HG02571 (cell line): ENCODE measurements around the gene GTPBP6.
"Not testable (repeated sequence)": the region's sequence is repeated elsewhere in the genome, so short reads cannot be mapped to it uniquely, and the experiment has no call there.

Source experiments
- ATAC-seq: cut with Tn5 transposase; IDR thresholded peaks from one replicate; pipeline ENCODE4 v1.9.1; 2021; ENCODE audit warnings: mild to moderate bottlenecking, moderate library complexity; ENCODE audit not compliant: unreplicated experiment

GTPBP6 gene

DNA sequence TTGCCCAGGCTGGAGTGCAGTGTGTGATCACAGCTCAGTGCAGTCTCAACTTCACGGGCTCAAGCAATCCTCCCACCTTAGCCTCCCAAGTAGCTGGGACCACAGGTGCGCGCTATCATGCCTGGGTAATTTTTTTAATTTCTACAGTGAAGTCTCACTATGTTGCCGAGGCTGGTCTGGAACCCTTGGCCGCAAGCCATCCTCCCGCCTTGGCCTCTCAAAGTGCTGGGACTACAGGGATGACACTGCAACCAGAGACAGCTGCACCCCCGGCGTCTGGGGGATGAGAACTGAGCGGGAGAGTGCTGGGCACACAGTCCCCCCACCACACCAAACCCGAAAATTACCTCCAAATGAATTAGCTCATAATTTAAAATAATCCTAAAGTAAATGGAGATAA lies 33.1 kb upstream of the GTPBP6 start:
- no peak for ATAC-seq

DNA sequence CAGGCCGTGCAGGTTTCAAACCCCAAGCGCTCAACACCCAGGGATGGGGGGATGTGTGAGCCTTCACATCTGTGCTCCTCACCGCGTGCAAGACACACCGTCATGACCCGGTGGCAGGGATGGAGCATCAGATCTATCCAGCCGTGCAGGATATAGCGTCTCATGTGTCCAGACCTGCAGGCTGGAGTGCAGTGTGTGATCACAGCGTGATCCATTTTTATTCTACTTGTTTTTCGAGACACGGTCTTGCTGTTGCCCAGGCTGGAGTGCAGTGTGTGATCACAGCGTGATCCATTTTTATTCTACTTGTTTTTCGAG lies 32.7 kb upstream of the GTPBP6 start:
- not testable (repeated sequence) for ATAC-seq

DNA sequence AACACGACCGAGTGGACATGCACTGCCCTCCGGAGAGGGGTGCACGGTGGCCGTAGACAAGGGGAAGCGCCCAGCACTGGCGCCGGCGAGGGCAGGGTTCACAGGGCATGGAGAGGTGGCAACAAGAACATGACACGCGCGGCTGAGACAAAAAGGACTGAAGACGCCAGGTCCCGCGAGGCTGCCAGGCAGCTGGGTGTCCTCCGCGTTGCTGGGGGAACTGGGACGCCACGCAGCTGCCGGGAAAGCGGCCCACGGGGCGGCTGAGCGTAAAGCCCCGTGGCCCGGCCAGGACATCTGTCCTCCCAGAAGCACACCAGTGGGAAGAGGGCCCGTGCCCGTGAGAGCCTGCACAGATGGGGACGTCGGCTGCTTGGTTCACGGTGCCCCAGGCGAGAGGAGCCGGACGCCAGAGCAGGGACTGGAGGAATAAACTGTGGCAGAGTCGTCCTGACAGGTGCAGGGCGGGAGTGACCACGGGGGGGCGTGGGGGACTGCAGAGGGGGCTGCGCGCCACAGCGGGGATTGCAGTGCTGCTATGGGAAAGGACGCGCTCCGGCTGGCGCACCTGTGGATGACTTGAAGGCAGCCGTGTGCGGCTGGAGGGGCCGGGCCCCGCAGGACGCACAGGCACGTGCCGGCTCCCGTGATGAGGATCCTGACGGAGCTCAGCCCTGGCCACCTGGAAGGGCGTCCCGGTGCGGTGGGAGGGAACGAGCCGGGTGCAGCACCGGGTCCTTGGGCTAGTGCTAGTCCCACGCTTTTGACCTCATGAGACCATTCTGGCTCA lies 32.1 kb upstream of the GTPBP6 start:
- ATAC-seq = no peak

DNA sequence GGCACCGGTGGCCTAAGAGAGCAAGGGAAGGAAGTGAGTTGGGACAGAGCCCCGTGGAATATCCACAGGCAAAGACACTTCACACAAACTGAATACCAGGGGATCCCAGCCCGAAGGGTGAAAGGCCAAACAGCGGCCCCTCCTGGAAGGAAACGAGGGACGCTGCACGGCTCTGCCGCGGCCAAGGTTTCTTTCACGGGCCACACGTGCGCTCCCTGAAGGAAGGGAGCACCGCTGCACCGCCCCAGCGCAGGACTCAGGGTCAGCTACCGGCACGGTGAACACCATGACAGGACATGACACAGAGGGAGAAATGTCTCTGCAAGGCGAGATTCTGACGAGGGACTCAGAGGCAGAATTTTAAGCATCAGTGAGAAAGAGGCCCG lies 31.5 kb upstream of the GTPBP6 start:
- ATAC-seq = no peak

DNA sequence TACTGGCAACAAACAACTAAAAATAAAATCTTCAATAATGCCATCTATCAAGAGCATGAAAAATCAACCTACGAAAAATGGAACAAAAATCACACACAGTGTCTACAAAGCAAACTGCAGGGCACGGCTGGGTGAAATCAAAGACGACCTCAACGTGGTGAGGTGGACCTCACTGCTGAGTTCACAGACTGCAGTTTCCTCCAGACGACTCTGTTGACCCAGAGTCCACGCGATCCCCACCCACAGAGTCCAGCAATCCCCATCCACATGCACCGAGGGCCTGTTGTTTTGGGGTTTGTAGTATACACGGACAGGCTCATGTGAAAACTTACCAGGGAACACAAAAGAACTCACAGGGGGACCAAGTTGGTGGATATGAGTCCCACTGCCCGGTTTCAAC lies 31.1 kb upstream of the GTPBP6 start:
- no peak for ATAC-seq

DNA sequence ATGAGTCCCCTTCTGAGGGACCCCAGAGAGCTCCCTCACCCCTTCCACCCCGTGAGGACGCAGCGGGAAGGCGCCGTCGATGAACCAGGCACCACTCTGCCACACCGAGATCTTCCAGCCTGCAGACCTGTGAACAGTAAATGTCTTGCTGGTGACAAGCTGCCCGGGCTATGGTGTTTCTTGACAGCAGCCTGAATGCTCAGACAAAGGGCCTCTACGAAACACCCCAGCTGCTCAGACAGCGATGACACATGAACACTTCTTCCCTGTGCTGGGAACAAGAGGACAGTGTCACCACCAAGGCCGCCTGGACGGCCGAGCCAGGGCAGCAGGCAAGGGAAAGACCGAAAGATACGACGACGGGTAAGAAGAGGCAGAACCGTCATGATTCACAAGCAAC lies 30.6 kb upstream of the GTPBP6 start:
- ATAC-seq = no peak

DNA sequence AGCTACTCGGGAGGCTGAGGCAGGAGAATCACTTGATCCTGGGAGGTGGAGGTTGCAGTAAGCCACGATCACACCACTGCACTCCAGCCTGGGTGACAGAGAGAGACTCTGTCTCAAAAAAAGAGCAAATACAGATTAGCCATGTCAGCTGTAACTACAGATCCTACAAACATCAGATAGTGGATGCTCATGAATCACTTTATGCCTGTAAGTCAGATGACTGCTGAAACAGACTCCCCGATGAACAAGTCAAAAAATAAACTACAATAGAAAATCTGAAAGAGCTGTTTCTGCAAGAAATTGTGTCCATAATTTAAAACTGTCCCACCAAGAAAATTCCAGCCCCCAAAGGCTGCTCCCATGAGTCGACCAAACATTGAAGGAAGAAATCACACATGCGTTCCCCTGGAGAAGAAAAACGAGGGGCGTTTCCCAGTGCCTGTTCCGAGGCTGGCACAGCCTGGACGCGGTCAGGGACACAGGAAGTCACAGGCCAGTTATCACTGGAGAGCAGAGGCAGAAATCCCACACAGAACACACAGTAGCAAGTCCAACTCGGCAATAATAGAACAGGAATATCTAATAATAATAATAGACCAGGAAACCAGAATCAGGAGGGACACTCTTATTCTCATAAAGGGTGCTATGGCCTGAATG lies 30.0 kb upstream of the GTPBP6 start:
- ATAC-seq = no peak

DNA sequence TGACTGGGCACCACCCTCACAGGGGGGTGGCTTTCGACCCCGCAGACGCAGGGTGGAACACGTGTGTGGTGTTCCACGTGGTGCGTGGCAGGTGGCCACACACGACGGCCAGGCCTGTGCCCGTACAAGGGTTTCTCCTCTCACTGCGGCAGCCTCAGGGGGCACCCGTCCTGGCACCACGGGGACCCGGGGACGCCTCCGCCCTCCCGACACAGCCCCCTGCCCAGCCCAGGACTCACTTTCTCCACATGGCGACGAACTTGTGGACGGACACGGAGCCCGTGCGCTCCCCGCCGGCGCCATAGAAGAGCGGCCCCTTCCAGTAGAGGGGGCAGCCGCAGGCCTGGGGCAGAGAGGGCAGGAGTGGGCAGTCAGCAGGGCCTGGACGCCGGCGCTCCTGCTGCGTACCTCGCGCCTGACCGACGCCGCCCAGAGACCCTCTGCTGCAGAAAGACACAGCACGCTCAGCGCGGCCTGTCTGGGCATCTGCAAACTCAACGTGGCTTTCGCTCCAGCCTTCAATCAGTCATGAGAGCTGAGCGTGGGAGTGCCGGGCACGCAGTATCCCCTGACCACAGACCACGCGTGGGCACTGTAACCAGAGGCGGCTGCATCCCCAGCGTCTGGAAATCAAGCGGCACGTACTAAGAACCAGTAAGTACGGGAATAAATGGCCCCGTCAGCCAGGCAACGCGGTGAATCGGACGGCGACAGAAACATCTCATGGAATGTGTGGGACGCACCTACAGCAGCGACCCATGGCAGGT lies 28.9 kb upstream of the GTPBP6 start:
- no peak for ATAC-seq

DNA sequence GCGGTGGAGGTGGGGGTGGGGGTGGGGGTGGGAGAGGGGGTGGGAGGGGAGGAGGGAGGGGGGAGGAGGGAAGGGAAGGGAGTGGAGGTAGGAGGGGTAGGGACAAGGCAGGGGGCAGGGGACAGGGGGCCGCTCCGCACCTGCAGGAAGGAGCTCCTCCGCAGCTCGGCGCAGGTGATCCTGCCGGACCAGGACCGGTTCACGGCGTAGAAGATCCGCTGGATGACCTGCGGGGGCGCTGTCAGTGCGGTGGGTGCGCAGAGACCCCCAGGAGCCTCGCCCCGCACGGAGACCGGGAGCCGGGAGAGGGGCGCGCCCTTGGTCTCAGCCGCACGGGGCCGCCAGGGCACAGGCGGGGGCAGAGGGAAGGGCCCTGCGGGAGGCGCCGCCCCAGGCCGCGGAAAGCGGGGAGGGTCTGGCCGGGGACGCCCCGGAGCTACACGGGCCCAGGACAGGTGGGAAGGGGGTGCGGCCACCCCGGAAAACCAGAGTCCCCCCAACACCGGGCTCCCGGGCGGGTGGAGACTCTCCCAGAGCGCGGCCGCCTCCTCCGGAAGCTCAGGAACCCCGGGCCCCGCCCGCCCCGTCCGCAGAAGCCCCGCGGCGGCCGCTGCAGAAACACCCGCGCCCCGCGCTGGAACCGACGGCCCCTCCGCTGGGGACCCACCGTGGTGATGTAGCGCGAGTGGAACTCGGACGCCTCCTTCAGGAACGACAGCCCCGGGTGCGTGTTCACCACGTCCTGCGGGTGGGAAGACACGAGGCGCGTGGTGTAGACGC lies 27.6 kb upstream of the GTPBP6 start:
- no peak for ATAC-seq

DNA sequence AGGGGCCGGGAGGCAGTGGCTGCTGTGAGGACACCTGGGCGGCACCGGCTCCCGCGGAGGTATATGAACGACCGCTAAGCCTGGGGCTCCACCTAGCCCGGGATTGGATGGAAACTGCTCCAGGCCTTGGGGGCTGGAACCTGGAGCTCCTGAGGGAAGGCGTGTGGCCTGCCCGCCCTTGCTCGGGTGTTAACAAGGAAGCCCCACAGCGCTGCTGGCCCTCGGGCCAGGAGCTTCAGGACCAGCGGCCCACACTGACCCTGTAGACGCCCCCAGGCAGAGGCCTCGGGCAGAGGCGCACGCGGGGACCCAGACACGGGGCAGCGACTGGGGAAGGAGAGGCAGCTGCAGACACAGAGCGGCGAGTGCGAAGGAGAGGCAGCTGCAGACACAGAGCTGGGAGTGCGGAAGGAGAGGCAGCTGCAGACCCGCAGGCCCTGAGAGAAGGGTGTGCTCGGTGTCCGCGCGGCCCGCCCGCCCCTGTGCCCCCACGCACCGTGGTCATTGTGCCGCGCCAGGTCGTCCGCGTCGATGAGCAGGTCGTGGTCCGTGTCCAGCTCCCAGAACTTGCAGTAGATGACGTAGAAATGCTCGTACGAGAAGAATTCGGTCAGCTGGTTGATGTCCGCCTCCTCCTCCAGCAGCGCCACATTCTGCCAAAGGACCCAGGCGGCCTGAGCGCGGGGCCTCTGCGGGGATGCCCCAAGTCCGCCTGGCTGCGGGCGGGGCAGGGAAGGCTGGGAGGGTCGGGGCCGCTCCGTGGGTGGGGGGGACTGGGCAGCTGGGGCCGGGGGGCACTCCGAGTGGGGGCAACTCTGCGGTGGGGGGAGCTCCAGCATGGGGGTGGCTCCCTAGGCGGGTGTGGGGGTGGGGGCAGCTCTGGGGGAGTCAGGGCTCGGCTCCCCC lies 26.7 kb upstream of the GTPBP6 start:
- no peak for ATAC-seq

DNA sequence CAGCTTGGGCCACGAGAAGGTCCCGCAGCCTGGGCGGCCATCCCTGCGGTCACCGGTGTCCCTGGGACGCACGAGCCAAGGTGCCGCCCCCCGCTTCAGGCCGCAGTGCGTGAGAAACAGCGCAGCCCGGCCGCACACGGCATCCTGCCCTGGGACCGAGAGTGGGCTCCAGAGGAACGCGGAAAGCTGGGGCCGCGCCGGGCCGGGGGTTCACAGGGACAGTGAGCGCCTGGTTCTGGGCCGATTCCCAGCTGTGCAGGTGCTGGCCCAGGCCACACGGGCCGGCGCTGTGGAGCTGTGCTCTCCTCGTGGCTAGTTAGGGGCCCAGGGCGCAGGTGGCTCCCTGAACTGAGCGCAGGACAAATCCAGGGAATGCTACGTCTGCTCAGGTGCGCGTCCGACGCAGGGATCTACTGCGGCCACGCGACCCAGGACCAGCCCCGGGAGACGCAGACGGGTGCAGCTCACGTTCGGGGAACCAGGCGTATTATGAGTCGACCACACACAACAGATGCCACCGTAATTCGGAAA lies 25.8 kb upstream of the GTPBP6 start:
- no peak for ATAC-seq

DNA sequence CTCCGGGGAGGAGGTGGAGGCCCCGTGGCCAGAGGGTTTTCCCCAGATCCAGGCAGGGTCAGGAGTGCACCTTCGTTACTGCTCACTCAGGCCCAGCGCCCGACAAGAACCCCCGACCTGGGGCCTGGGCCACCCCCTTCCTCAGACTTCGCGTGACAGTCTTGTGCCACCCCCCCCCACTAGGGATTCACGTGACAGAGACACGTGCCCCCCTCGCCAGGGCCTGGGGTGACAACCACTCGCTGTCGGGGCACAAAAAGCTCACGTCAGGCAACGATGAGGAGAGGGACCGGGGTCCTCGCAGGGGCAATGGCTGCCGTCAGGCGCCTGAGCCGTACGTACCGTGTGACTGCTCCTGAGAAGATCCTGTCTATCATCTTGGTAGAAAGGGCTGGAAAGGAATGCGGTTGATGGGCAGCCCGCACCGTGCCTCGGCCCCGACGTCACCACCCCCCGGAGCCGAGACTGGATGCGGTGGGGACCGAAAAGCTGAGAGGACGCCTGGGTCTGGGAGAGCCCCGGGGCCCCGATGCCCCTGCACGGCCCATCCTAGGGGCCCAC lies 23.0 kb upstream of the GTPBP6 start:
- ATAC-seq = no peak

DNA sequence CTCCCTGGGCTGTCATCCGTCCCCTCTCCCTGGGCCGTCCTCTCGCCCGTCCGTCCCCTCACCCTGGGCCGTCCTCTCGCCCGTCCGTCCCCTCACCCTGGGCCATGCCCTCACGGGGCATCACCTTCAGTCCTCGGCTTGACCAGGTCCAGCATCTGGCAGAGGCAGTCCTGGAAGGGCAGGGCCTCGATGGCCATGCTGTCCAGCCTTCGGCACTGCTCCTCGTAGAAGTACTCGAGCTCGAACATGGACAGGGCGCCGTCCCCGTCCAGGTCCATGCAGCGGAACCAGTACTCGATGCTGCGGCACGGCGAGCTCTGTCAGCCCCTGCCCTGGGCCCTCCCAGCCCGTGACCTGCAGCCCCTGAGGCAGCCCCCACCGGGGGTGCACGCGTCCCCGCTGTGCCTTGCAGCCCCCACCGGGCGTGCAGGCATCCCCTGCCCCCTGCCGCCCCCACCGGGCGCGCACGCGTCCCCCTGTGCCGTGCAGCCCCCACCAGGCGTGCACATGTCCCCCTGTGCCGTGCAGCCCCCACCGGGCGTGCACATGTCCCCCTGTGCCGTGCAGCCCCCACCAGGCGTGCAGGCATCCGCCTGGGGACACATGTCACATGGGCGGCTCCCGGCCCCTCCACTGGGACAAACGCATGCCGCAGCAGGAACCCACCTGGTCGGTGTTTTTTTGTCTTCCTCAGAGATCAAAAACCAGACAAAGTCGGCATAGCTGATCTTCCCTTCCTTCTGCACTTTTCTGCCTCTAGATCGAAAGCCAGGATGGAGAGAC lies 22.2 kb upstream of the GTPBP6 start:
- no peak for ATAC-seq

DNA sequence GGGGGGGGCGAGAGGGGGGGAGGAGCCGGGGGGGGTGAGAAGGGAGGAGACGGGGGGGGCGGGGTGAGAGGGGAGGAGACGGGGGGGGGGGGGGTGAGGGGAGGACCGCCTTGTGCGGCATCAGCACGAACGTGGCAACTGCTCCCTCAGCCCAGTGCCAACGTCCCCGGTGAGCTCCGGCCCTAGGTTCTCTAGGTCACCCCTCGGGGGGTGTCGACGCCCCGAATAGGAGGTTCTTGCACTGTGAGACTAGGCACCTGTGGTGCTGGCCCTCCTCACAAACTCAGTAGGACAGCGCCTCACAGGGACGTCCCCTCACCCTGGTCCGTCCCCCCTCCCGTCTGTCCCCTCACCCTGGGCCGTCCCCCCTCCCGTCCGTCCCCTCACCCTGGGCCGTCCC lies 21.5 kb upstream of the GTPBP6 start:
- no peak for ATAC-seq

DNA sequence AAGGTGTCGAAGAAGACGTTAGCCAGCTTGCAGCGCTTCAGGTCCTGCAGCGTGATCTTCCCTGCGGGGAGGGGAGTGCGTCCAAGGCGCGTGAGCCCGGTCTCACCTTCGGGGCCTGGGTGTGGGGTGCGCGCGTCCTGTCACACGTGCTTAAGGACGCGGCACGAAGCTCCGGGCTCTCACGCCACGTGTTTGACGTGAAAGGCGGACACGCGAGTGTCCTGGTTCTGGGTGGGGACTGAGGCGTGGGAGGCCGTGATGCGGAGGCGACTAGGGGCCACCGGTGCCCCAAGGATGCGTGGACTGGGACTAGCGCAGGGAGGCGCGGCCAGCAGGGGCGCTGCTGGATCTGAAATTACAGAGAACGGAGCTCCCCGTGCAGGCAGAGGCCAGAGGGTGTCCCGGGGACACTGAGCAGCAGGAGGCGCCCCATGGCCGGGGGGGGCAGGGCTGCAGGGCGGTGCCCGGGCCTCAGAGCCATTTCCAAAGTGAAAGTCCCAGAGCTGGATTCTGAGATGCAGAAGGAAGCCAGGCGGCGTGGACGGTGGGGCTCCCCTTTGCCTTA lies 20.3 kb upstream of the GTPBP6 start:
- ATAC-seq = no peak

DNA sequence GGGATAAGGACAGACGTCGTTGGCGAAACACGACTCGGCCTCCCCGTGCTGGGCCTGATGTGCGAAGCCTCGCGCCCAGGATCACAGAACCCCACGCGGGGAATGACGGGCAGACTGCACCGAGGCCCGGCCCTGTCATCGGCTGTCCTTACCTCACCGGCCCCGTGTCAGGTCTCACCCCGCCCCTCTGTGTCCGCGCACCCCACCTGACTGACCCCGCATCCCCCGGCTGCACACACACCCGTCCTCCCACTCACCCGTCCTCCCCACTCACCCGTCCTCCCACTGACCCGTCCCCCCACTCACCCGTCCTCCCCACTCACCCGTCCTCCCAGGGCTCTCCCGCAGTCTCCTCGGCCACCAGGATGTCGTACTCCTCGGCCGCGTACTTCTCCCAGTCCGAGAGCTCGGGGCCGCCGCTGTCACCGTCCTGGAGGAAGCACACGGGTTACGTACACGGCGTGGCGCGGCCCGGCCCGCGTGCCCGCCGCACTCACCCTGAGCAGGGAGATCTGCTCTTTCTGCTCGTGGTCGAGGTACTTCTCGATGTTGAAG lies 19.8 kb upstream of the GTPBP6 start:
- ATAC-seq = no peak

DNA sequence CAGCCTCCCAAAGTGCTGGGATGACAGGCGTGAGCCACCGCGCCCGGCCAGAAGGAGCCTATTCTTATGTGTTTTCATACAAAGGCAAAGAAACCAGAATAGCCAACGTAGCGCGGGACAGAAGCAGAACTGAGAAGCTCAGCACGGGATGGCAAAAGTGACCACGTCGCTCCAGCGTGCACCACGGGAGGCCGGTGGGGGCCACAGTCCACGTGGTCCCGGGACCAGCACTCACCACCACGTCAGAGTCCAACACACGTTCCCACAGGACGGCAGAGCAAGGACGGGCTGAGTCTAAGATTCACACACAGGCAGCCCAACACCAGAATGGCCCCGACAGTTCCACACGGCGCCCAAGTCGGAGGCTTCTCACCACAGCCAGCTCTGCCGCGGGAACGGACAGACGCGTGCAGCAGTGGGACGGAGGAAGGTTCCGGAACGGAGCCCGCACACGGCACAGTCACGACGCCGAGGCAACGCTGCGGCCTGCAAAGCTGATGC lies 18.8 kb upstream of the GTPBP6 start:
- no peak for ATAC-seq

DNA sequence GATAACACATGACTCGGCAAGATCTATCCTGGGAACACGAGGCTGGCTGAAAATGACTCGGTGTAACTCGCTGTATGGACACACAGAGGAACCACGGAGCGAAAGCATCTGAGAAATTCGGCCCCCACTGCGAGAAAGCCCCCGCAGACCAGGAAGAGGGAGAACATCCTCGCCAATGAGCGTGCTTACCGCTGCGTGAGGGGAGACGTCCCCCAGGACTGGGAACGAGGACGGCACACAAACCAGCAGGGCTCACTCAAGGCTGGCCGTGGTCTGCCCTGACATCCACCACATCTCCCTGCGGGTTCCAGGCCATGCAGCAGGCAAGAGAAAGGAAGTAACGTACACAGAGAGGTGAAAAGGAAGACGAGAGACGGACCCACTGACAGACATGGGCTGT lies 17.6 kb upstream of the GTPBP6 start:
- no peak for ATAC-seq
